Left lung (tissue), 14 donors: ENCODE results near the gene TMUB1. TPM values are rescaled to one million over a fixed set of nuclear protein-coding genes. Genes with fewer than 3 reads are reported as not detected.

Source experiments
- ATAC-seq: fragments of 200-7000 bp; cut with Tn5 transposase; one replicate; pipeline ENCODE4 v1.9.1; 2020; ENCODE audit warnings: moderate library complexity
- DNase-seq, 4 donors: peaks; one replicate each; pipeline ENCODE4 v3.0.0-alpha.2; 2013 to 2020
- H3K27ac ChIP-seq, 2 donors: fragments of 200-600 bp; sonication (generic) in 1 of 2; one replicate each; pipeline versions ENCODE4 v1.5.0 to v1.8.0; 2020 to 2021
- H3K27me3 ChIP-seq, 2 donors: fragments of 200-600 bp; sonication (generic) in 1 of 2; one replicate each; pipeline versions ENCODE4 v1.5.0 to v1.8.0; 2020 to 2021
- H3K36me3 ChIP-seq, 2 donors: fragments of 200-600 bp; sonication (generic) in 1 of 2; one replicate each; pipeline versions ENCODE4 v1.5.0 to v1.8.0; 2020 to 2021
- H3K4me1 ChIP-seq, 2 donors: fragments of 200-600 bp; one replicate each; pipeline ENCODE4 v1.8.0; 2021
- H3K4me3 ChIP-seq, 2 donors: fragments of 200-600 bp; sonication (generic) in 1 of 2; one replicate each; pipeline versions ENCODE4 v1.5.0 to v1.8.0; 2020 to 2021; ENCODE audit warnings: mild to moderate bottlenecking in 1 of 2
- H3K9me3 ChIP-seq, 2 donors: fragments of 200-600 bp; sonication (generic) in 1 of 2; one replicate each; pipeline versions ENCODE4 v1.5.0 to v1.8.0; 2020 to 2021
- intact Hi-C, 2 donors: fragments of 100-400 bp; cut with DNase I; formaldehyde crosslinking; loops; one replicate each; pipeline versions ENCODE4 v1.11.2 to v1.14.2; 2022
- long read RNA-seq, 12 donors: library from polyadenylated mRNA in 2 of 12; unstranded in 2 of 12; transcript quantifications; one replicate each; pipeline ENCODE4 v2.0.0 and lab custom pipeline, GENCODE V29; 2019 to 2026
- polyA plus RNA-seq, 6 donors: library from polyadenylated mRNA; unstranded; fragments of 120-200 nt; gene quantifications; one replicate each; pipeline ENCODE4 v1.2.1, GENCODE V29; 2013; ENCODE audit not compliant: insufficient read length in 6 of 6
- total RNA-seq, 2 donors: library from RNA; stranded (reverse); fragmentation: NEBNext Ultra II Directional; extraction: Animal tissue kit (Norgen Biotek cat#: 25700); gene quantifications; one replicate each; pipeline ENCODE4 v1.2.1, GENCODE V29; 2021
- TF ChIP-seq, protein P1 (sequence below), 2 donors: fragments of 200-600 bp; sonication (generic) in 1 of 2; IDR thresholded peaks; one replicate each; pipeline versions ENCODE4 v1.5.0 to v1.8.0; 2021; ENCODE audit warnings: antibody characterized with exemption in 2 of 2
- donor health status: DM: no; HTN: yes; CAD: no.
- donor health status: DM: no; HTN: no; CAD: no.

Gene TMUB1, protein sequence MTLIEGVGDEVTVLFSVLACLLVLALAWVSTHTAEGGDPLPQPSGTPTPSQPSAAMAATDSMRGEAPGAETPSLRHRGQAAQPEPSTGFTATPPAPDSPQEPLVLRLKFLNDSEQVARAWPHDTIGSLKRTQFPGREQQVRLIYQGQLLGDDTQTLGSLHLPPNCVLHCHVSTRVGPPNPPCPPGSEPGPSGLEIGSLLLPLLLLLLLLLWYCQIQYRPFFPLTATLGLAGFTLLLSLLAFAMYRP
- 10 to 100 TPM; 39.6 to 49.1 TPM for total RNA-seq
- 10 to 100 TPM; 21.2 to 30.9 (median 23.0) TPM for polyA plus RNA-seq
- long read RNA-seq, donor 1, transcript TMUB1-201 (3 exons, 1,353 nt): major isoform, 21 of 32 reads
- long read RNA-seq, donor 1, transcript TMUB1-203 (2 exons, 1,549 nt): minor isoform, 9 of 32 reads
- long read RNA-seq, donor 1, partial matches to known transcripts: 0 of 32 reads
- long read RNA-seq, donor 1, other reads (novel, unspliced or antisense): 0 of 32 reads
- long read RNA-seq, donor 2, transcript TMUB1-201 (3 exons, 1,353 nt): major isoform, 14 of 29 reads
- long read RNA-seq, donor 2, transcript TMUB1-203 (2 exons, 1,549 nt): minor isoform, 12 of 29 reads
- long read RNA-seq, donor 2, partial matches to known transcripts: 0 of 29 reads
- long read RNA-seq, donor 2, other reads (novel, unspliced or antisense): 0 of 29 reads
- long read RNA-seq, donor 3, transcript TMUB1-203 (2 exons, 1,549 nt): major isoform, 10 of 19 reads
- long read RNA-seq, donor 3, transcript TMUB1-201 (3 exons, 1,353 nt): minor isoform, 9 of 19 reads
- long read RNA-seq, donor 3, partial matches to known transcripts: 0 of 19 reads
- long read RNA-seq, donor 3, other reads (novel, unspliced or antisense): 0 of 19 reads
- long read RNA-seq, donor 4, transcript TMUB1-201 (3 exons, 1,353 nt): major isoform, 23 of 30 reads
- long read RNA-seq, donor 4, partial matches to known transcripts: 0 of 30 reads
- long read RNA-seq, donor 4, other reads (novel, unspliced or antisense): 3 of 30 reads
- long read RNA-seq, donor 5, transcript TMUB1-203 (2 exons, 1,549 nt): major isoform, 12 of 23 reads
- long read RNA-seq, donor 5, transcript TMUB1-201 (3 exons, 1,353 nt): minor isoform, 11 of 23 reads
- long read RNA-seq, donor 5, partial matches to known transcripts: 0 of 23 reads
- long read RNA-seq, donor 5, other reads (novel, unspliced or antisense): 0 of 23 reads
- long read RNA-seq, donor 6, transcript TMUB1-201 (3 exons, 1,353 nt): major isoform, 16 of 25 reads
- long read RNA-seq, donor 6, transcript TMUB1-203 (2 exons, 1,549 nt): minor isoform, 8 of 25 reads
- long read RNA-seq, donor 6, partial matches to known transcripts: 0 of 25 reads
- long read RNA-seq, donor 6, other reads (novel, unspliced or antisense): 0 of 25 reads
- long read RNA-seq, donor 7, transcript TMUB1-201 (3 exons, 1,353 nt): major isoform, 6 of 11 reads
- long read RNA-seq, donor 7, transcript TMUB1-203 (2 exons, 1,549 nt): minor isoform, 5 of 11 reads
- long read RNA-seq, donor 7, partial matches to known transcripts: 0 of 11 reads
- long read RNA-seq, donor 7, other reads (novel, unspliced or antisense): 0 of 11 reads
- long read RNA-seq, donor 8, transcript TMUB1-203 (2 exons, 1,549 nt): major isoform, 13 of 20 reads
- long read RNA-seq, donor 8, transcript TMUB1-201 (3 exons, 1,353 nt): minor isoform, 7 of 20 reads
- long read RNA-seq, donor 8, partial matches to known transcripts: 0 of 20 reads
- long read RNA-seq, donor 8, other reads (novel, unspliced or antisense): 0 of 20 reads
- long read RNA-seq, donor 9: 0 reads
- long read RNA-seq, donor 10, transcript TMUB1-201 (3 exons, 1,353 nt): major isoform, 52 of 64 reads
- long read RNA-seq, donor 10, transcript TMUB1-203 (2 exons, 1,549 nt): minor isoform, 5 of 64 reads
- long read RNA-seq, donor 10, partial matches to known transcripts: 0 of 64 reads
- long read RNA-seq, donor 10, other reads (novel, unspliced or antisense): 6 of 64 reads
- long read RNA-seq, donor 11, transcript TMUB1-203 (2 exons, 1,549 nt): minor isoform, 7 of 238 reads
- long read RNA-seq, donor 11, transcript TMUB1-201 (3 exons, 1,353 nt): major isoform, 17 of 238 reads
- long read RNA-seq, donor 11, partial matches to known transcripts: 214 of 238 reads
- long read RNA-seq, donor 11, other reads (novel, unspliced or antisense): 0 of 238 reads
- long read RNA-seq, donor 12, transcript TMUB1-201 (3 exons, 1,353 nt): major isoform, 8 of 10 reads
- long read RNA-seq, donor 12, partial matches to known transcripts: 0 of 10 reads
- long read RNA-seq, donor 12, other reads (novel, unspliced or antisense): 0 of 10 reads

DNA sequence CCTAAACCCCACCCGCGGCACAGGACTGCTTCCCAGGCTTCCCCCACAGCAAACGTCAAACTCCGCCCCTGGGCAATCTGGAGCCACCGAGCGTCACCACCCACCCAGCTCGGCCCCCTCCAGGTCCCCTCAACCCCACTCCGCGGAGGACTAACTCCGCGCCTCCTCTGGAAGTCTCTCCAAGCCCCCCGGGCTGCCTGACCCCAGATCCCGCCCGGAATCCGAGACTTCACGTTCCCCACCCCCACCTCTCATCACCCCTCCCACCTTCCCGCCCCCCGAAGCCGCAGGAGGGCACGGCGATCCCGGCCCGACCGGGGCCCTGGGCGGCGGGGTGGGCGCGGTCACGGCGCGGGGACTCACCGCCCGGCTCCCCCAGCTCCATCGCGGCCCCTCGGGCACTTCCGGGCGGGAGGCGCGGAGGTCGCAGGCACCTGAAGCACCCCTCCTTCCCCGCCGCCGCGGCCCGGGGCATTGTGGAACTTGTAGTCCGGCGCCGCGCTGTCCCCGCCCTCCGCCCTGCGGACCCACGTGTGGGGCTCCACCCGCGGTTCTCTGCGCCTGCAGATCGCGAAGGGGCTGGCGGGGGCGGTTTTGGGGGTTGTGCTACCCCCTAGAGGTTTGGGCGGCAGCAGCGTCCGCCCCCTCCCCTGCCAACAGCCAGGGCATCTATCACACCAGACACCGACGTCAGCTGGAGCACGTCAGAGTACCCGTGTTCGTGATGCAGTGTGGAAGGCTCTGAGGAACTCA lies at the start of gene TMUB1:
TSS of gene TMUB1 (minus strand) at position 423 of the 753 bp plus-strand sequence. CDS start 930 bp downstream, outside the sequence.
- Histone ChIP-seq H3K36me3 (no peaks in the 10 kb centered on the region), H3K27me3 (peaks cover 0 to 12% of the 10 kb centered on the region in 2 donors), H3K27ac (peak within 1 kb of the TSS; percentile 91), H3K9me3 (no peaks in the 10 kb centered on the region), H3K4me3 (peak within 1 kb of the TSS; percentile 65 to 98), H3K4me1 (peaks cover 47 to 74% of the 10 kb centered on the region in 2 donors)
- peak in 3 of 4 donors; percentile 61 to 97 (median 86) for DNase-seq
- ATAC-seq: peak; percentile 38
- intact Hi-C loops: no loop called here
- TF ChIP-seq, protein P1, sequence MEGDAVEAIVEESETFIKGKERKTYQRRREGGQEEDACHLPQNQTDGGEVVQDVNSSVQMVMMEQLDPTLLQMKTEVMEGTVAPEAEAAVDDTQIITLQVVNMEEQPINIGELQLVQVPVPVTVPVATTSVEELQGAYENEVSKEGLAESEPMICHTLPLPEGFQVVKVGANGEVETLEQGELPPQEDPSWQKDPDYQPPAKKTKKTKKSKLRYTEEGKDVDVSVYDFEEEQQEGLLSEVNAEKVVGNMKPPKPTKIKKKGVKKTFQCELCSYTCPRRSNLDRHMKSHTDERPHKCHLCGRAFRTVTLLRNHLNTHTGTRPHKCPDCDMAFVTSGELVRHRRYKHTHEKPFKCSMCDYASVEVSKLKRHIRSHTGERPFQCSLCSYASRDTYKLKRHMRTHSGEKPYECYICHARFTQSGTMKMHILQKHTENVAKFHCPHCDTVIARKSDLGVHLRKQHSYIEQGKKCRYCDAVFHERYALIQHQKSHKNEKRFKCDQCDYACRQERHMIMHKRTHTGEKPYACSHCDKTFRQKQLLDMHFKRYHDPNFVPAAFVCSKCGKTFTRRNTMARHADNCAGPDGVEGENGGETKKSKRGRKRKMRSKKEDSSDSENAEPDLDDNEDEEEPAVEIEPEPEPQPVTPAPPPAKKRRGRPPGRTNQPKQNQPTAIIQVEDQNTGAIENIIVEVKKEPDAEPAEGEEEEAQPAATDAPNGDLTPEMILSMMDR (IDR thresholded peaks at IDR 0.05): no peak

DNA sequence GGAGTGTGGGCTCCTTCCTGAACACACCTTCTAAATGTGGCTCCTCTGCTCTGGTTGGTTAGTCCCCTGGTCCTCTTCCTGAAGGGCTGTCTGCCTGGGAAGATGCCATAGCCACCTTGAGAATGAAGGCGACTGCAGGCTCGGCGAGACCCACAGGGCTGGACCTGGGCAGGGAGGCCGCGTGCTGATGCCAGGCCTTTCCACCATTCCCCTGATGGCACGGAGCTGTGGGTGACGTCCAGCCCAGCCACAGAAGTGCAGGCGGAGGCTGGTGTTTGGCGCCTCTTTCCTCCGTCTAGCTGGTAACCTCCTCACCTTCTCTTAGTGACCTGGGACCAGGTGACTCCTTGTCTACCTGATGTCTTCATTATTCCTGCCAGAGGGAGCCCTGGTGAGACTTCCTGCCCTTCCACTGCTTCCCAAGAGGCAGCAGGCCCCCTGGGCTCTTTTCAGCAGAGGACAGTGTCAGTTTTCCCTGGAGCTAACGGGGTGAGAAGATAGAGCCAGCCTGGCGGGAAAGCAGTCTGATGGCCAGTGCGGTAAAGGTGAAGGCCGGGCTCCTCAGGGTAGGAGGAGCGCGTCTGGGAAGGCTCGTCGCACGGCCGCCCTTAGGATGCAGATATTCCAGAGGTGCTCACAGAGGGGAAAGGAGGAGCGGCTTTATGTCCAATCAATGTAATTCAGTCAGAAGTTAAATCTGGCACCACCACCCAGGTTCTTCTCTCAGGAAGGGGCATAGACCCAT lies 49.3 kb upstream of the TMUB1 start:
- ATAC-seq: no peak
- intact Hi-C loops: no loop called here
- no peaks in the 10 kb centered on the region for H3K4me1 ChIP-seq
- H3K36me3 ChIP-seq: peaks cover 0 to 100% of the 10 kb centered on the region in 2 donors
- peak in 1 of 4 donors; percentile 70 for DNase-seq
- no peak overlapping the region for H3K27ac ChIP-seq
- no peaks in the 10 kb centered on the region for H3K9me3 ChIP-seq
- TF ChIP-seq, protein P1 (IDR thresholded peaks at IDR 0.05): no peak
- no peak overlapping the region for H3K4me3 ChIP-seq
- H3K27me3 ChIP-seq: no peaks in the 10 kb centered on the region

DNA sequence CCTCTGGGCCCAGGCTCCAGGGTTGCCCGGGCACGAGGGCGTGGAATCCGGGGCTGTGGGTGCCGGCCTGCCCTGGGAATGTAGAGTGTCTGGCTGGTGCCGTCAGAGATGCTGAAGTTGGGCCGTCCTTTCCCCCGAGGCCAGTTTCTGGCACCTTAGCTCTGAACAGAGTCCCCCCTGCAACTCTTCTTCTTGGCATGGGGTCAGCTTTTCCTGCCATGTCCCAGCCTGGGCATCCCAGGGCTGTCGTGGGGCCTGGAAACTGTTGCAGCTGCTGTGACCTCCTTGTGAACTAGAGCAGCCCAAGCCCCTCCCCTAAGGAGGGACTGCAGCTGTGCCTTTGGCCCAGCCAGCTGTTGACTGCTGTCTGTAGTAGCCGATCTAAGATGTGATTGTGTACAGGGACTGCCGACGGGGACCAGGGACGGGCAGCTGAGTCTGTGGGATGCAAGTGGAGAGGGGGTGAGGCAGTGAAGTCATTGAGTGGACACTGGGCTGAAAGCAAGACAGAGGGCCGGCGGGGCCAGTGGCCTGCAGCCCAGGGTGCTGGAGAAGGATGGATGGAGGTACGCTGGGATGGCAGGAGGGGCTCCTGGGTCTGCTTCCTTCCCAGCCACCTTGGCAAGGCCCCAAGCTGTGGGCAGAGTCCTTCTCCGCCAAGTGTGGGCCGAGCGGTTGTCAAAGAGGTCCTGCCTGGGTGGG lies 48.5 kb upstream of the TMUB1 start:
- H3K4me1 ChIP-seq: no peaks in the 10 kb centered on the region
- ATAC-seq: no peak
- peaks cover 0 to 97% of the 10 kb centered on the region in 2 donors for H3K36me3 ChIP-seq
- H3K27ac ChIP-seq: no peak overlapping the region
- intact Hi-C loops: no loop called here
- H3K4me3 ChIP-seq: no peak overlapping the region
- TF ChIP-seq, protein P1 (IDR thresholded peaks at IDR 0.05): no peak
- no peaks in the 10 kb centered on the region for H3K27me3 ChIP-seq
- no peaks in the 10 kb centered on the region for H3K9me3 ChIP-seq
- peak in 3 of 4 donors; percentile 56 to 79 (median 58) for DNase-seq
